GM19463 (cell line): ENCODE data around the gene ARSA.
"Not testable (repeated sequence)": the region's sequence is repeated elsewhere in the genome, so short reads cannot be mapped to it uniquely, and the experiment has no call there.

Experiments used
- ATAC-seq: cut with Tn5 transposase; IDR thresholded peaks from one replicate; pipeline ENCODE4 v1.9.1; 2021; ENCODE audit warnings: mild to moderate bottlenecking, moderate library complexity; ENCODE audit not compliant: unreplicated experiment

ARSA gene

DNA sequence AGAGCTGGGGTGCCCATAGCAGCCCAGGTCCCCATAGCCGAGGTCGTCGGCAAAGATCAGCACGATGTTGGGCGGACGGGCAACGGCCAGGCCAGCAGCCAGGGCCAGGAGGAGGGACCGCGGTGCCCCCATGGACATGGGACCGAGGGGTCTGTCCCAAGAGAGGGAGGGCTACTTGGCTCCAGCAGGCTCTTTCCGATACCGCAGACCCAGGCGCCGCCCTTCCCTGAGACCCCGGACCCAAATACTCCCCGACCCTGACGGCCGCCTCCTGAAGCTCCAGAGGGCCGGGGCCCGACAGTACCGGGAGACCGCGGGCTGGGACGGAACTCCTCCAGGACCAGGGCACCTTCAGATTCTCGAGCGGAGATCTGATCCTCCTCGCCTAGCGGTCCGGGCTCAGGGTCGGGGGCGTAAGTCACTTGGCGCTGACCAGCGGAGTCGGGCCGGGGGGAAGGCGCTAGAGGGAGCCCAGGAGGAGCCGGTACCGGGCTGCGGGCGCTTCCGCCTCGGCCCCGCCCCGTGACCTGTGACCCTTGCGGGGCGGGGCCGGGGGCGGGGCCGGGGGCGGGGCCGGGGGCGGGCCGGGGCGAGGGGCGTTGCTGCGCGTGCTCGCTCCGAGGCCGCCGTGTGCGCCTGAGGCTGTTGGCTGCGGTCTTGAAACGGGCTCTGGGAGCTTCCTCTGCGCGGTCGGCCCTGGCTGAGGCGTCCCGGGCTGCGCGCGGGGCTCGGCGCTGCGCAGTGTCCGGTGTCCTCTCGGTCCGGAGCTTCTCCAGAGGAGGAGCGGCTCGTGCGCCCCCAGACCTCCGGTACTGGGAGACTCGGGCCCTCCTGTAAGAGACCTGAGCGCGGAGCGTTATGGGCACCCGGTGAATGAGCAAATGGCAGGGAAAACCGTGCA, at the start of gene ARSA:
Gene ARSA, minus strand, starts transcription at position 511 of the 901 bp plus-strand sequence. Its CDS starts 373 bp downstream, at position 138.
- ATAC-seq: peak; percentile 87

DNA sequence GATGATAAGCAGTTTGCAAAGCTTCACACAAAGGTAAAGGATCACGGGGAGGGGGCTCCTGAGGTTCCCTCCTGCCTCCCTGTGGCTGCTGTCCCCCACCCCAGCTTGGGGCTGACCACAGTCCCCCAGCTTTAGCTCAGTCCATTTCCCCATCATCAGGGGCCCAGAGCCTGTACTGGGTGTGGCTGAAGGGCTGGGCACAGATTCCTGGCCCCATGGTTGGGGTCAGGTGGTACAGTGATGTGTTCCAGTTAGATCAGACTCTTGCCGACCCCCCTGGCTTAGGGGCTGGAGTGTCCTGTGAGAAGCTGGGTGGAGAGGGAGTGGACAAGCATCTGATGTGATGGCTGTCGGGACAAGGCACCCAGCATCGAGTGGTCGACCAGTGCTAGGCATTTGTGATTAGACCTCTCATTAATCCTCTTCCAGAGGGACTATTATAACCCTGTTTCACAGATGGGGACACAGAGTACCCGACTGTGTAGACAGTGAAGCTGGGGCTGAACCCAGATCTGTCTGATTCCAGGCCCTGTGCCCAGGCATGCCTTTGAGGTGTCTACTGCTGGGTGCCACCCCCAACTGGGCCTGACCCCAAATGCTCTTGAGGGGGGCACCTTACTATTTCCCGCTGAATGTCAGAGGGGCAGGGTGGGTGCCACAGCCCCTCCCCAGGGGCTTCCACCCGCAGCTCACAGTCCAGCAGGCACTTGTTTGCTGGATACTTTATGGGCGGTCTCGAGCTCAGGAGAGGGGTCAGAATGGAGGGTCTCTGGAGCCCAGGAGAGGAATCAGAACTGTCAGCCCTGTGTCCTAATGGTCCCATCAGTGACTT, 48.9 kb upstream of the ARSA start:
- ATAC-seq: no peak

DNA sequence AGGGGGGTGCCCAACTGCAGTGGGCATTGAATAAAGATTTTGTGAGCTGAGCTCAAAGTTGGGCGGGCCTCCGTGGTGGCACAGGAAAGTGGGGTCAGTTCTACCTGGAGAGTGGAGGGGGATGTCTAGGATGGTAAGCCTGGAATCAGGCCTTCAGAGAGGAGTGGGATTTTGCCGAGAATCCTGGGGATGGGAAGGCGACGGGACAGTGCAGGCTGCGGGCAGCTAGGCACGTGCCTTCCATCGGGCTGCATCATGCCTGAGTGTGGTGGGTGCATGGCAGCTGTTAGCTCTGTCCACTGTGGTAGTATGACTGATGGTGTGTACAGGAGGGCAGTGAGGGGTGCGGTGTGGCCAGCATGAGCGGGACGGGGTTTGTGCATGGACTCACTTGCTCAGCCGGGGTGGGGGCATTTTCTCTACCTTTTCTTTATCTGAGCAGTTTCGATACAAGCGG, 48.3 kb upstream of the ARSA start:
- no peak for ATAC-seq

DNA sequence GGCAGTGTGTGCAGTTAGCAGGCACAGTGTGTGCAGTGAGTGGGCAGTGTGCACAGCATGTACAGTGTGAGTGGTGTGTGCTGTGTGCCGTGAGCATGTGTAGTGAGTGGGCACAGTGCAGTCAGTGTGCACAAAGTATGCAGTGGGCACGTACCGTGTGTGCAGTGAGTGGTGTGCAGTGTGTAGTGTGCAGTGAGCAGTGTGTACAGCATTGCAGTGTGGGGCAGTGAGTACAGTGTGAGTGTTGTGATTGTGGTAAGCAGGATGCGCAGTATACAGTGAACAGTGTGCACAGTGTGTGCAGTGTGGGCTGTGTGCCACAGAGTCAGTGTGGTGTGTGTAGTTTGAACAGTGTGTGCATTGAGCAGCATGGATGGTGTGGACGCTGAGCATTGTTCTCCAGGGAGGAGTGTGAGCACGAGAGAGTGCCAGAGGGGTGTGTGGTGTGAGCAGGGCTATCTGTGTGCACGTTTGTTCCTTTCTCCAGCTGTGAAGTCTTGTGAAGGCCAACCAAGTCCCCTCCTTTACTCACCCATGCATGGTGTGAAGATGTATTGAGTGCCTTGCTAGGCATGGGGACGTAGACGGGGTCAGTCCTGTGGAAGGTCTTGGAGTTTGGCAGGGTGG, 47.7 kb upstream of the ARSA start:
- ATAC-seq: no peak

DNA sequence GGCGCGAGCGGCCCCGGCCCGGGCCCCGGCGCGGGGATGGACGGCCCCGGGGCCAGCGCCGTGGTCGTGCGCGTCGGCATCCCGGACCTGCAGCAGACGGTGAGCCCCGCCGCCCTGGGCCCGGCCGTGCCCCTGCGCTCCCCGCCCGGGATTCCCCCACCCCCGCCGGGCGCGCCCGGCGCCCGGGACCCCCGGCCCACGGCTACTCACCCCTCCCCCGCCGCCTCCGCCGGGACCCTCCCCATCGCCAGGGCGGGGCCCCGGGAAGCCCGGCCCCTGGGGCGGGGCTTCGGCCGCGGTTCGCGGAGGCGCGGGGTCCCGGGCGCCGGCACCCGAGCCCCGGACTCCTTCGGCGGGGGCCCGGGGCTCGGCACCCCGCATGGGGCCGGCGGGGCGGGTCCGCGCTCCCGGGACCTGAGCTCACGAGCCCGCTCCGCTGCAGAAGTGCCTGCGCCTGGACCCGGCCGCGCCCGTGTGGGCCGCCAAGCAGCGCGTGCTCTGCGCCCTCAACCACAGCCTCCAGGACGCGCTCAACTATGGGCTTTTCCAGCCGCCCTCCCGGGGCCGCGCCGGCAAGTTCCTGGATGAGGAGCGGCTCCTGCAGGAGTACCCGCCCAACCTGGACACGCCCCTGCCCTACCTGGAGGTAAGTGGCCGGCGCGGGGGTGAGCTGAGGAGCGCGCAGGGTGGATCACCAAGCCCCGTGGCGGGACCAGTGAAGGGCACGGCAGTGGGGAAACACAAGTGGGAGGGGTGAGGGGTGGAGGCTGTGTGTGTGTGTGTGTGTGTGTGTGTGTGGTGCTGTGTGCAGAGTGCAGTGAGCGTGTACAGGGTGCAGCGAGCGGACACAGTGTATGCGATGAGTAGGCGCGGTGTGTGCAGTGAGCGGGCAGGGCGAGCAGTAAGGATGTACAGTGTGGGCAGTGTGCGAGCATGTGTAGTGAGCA, 46.9 kb upstream of the ARSA start:
- ATAC-seq: no peak

DNA sequence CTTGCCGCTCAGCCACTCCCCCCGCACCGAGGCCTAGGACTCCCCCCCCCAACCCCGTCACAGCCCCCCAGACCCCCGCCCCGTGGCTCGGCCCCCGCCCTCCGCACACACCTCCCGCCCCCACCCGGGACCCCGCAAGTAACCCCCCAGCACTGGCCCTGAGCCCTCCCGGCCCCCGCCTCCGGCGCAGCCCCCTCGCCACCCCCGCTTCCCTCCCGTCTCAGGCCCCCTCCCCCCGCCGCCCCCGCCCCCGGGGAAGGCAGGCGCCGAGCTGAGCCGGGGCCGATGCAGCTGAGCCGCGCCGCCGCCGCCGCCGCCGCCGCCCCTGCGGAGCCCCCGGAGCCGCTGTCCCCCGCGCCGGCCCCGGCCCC, 46.2 kb upstream of the ARSA start:
- no peak for ATAC-seq

DNA sequence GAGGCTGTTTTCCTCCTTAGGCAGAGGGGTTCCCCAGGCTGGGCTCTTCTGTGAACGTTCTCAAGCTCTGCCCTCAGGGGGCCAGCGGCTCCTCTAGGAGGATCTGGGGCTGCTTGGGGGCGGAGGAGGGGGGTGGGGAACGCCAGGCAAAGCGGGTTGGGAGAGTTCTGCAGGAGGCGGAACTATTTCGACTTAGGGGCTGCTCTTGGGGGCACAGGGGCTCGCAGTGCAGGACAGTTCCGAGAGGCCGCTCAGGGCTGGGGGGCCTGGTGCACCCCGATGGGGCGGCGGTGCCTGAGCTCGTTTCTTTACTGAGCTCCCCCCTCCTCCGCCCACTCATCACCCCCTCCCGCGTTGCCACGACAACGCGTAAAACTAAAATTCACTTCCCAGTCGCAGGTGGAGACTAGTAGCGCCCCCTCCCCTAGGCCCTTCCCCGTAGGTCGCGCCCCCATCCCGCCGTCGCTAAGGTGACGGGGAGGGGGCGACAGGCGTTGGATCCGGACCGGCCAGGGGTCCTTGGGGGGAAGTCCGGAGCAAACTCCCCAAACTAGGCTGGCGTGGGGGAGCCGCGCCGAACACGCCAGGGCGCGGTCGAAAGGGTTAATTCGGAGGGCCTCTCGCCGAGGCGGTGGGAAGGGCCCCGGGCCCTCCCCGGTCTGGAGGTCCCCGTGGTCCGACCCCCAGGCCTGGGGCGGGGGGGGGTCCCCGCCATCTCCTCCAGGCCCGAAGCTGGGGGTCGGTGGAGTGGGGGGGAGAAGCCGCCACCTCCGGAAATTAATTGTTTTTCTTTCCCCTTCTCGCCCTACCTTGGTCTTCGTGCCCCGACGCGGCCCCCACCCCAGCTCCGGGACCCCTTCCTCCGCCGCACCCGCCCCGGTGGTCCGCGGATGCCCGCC, 45.5 kb upstream of the ARSA start:
- no peak for ATAC-seq

DNA sequence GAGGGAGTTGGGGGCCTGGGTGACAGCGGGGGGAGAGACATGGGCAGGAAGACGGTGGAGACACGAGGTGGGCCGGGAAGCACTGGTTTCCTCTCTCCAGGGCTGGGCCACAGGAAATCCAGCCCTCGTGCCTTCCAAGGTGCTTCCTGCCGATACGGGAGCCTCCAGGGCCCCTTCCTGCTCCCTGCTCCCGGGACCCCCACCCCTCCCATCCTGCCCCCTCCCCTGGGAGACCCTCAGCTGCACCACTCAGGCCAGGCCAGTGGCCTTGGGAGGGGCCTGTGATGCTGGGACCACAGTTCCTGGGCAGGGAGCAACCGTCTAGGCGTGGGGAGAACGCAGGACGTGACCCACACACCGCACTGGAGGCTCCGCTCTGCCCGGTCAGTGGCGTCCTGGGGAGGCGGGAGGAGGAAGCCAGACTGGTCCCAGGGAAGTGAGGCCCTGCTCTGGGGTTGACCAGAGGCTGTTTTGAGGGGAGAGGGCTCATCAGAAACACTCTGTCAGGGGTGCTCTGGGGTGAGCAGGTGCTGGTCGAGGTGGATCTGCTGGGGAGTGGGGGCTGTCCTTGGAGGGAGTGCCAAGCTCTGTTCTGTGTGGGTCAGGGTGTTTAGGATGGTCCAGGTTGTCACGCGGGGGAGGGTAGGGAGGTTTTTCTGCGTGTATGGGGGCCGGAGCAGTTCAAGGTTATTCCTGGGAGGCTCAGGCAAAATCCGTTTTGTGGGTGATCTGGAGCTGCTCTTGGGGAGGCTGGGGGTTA, 44.7 kb upstream of the ARSA start, which contains the start of gene SHANK3:
Gene SHANK3, plus strand, starts transcription at position 353 of the 760 bp plus-strand sequence.
- no peak for ATAC-seq

DNA sequence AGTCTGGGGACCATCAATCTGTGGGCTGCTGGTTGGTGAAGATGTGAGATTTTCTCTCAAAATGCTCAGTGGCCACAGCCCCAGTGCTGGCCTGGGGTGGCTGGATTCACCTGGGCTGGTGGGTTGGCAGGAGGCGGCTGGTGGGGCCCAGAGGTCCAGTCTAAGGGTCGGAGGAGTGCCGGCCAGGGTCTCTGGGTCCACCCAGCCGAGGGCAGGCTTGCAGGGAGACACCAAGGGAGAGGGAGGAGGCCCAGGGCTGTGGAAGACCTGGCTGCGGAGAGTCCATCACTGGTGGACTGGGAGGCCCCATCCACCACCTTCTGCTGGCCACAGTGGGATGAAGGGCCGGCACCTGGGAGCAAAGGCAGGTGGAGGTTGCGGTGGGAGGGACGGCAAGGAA, 44.1 kb upstream of the ARSA start:
- ATAC-seq: no peak

DNA sequence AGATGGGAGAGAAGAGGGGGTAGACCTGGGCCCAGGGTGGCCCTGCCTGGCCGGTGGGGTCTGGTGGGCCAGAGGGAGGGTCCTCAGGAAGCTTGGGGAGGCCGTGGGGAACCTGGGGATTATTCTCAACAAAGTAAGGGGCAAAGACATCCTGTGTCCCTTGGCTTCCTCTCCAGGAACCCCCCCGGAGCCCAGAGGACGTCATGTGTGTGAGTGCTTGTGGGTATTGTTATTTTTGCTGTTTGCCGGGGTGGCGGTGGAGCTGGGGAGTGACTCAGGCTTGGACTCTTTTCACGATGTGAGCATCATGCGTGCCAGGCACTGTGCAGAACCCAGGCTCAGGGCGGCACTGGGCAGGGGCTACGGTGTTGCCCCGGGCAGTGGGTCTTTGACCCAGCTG, 43.7 kb upstream of the ARSA start:
- ATAC-seq: no peak

DNA sequence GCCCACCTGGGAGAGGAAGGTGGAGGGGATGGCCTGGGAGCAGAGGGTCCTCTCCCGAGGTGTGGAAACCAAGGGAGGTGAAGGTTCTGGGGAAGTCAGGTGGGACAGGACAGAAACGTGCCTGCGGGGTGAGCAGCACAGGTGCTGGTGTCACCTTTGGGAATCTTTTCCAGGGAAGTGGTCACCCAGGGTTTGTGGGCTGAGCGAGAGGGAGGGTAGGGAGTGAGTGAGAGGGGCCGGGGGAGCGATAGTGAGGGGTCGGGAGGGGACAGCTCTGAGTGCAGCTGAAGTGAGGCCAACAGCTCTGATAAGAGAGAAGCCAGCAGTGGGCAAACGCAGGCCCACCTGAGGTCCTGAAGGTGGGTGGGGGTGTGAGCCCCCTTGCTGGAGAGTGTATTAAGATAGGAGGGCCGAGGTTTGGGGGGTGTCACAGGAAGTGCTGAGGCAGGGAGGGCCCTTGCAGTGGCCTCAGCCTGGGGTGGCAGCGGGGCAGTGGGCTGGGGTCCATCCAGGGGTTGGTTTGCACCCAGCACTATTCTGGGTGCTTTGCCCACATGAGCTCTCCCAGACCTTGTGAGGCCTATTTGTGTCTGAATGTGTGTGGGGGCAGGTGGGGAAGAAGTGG, 43.1 kb upstream of the ARSA start:
- ATAC-seq: no peak

DNA sequence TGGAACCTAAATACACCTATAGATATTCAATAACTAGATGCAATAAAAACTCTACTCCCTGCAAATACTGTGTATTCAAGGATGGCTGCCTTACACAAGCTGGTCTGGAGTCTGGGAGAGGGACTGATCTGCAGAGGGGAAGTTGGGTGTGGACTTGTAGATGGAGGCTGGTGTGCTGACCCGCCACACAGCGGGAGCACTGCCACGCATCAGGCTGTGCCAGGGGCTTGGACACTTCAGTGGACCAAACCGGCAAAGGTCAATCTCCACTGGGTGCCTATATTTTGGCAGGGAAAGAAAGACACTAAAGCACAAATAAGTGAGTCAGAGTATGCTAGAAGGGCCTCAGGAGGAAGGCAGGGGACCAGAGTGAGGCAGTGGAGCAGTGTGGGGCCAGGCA, 42.6 kb upstream of the ARSA start:
- no peak for ATAC-seq

DNA sequence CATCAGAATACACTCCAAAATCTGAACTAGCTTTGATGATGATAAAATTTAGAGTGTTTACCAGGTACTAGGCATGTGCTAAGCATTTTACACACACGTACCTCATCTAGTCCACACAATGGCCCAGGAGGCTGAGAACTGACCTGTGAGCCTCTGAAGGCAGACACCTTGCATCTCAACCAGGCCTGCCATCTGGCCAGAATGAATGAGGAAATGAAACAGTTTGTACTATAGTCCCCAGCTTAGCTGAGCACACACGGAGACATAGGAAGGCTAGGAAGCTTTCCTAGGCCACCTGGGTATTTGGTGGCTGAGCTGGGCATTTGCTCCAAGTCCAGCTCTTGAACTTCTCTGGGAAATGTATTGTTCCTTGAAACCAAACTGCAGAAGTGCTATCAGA, 37.8 kb upstream of the ARSA start:
- ATAC-seq: no peak

DNA sequence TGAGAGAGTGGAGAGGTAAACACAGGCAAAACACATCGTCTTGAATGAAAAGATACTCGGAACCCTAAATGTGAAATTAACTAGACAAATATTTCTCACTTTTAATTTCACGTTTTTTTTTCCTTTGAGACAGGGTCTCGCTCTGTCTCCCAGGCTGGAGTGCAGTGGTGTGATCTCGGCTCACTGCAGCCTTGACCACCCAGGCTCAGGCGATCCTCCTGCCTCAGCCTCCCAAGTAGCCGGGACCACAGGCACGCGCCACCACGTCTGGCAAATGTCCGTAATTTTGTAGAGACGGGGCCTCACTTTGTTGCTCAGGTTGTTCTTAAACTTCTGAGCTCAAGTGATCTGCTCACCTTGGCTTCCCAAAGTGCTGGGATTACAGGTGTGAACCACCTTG, 37.3 kb upstream of the ARSA start:
- no peak for ATAC-seq

DNA sequence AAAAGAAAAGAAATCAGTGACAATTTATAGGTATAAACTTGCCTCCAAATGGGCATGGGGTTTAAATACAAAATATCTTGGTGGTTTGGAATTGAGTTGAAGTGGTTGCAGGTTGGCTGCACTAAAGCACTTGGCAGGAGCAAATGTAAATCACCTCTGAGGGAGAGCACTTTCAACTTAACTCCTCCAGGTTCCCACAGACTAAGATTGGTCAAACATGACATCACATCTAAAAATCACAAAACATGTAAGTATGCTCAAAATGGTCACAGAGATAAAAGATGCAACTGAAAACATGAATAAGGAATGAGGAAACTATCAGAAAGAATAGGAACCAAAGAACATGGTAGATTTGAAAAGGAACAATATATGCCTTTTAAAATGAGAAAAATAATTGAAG, 32.4 kb upstream of the ARSA start:
- no peak for ATAC-seq

DNA sequence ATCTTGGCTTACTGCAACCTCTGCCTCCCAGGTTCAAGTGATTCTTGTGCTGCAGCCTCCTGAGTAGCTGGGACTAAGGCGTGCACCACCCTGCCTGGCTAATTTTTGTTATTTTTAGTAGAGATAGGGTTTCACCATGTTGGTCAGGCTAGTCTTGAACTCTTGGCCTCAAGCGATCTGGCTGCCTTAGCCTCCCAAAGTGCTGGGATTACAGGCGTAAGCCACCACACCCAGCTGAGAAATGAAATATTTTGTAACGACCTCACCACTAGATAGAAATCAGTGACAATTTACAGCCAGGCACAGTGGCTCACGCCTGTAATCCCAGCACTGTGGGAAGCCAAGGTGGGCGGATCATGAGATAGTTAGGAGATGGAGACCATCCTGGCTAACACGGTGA, 31.8 kb upstream of the ARSA start:
- ATAC-seq: not testable (repeated sequence)

DNA sequence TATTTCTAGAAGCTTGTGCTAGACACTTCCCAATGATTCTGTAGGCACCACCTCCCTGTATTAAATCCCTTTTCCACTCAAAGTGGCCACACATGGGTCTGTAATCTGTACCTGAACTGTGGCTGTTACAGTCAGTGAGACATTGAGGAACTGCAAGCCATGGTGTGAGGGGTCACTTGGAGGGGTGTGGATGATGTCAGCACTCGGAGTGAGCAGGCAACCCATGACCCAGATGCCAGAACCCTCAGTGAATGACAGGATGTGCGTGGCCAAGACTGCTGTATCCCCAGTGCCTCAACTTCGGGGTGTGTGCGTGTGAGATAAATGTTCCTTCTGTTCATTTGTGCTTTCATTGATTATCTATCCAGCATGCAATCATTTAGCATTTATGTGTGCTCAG, 30.0 kb upstream of the ARSA start:
- no peak for ATAC-seq
